WERI-Rb-1 (cell line): ENCODE results near the gene PAPPA.

Experiments
- DNase-seq: peaks from one replicate; pipeline ENCODE4 v3.0.0-alpha.2; 2020
- H3K27ac ChIP-seq: fragments of 250-450 bp; sonication (Bioruptor Pico); 2 replicates; pipeline ENCODE4 v1.5.1; 2020; ENCODE audit warnings: mild to moderate bottlenecking, moderate library complexity
- H3K27me3 ChIP-seq: fragments of 250-450 bp; sonication (Bioruptor Pico); 2 replicates; pipeline ENCODE4 v1.5.1; 2021; ENCODE audit warnings: mild to moderate bottlenecking, low read depth, moderate library complexity; ENCODE audit not compliant: insufficient read depth, severe bottlenecking
- H3K36me3 ChIP-seq: fragments of 250-450 bp; sonication (Bioruptor Pico); 2 replicates; pipeline ENCODE4 v1.5.1; 2020; ENCODE audit warnings: mild to moderate bottlenecking, moderate library complexity
- H3K4me3 ChIP-seq: 2 replicates; pipeline ENCODE4 v1.5.1; 2011; ENCODE audit warnings: low read depth, mild to moderate bottlenecking, control low read depth, low read length
- H3K9me3 ChIP-seq: fragments of 250-450 bp; sonication (Bioruptor Pico); 2 replicates; pipeline ENCODE4 v1.5.1; 2021; ENCODE audit warnings: mild to moderate bottlenecking, moderate library complexity; ENCODE audit not compliant: severe bottlenecking
- CTCF ChIP-seq: IDR thresholded peaks from 2 replicates; pipeline ENCODE4 v1.5.1; 2011; ENCODE audit warnings: low read depth, mild to moderate bottlenecking, control low read depth, inconsistent platforms, low read length

Gene PAPPA

GRCh38 chr9:116332090-116332489 lies 178.5 kb downstream of the PAPPA start:
- TF ChIP-seq CTCF, result no peak
- no peak overlapping the region for H3K27ac ChIP-seq
- H3K9me3 ChIP-seq, result no peaks in the 10 kb centered on the region
- no peak for DNase-seq
- no peaks in the 10 kb centered on the region for H3K27me3 ChIP-seq
- H3K4me3 ChIP-seq, result no peak overlapping the region
- no peaks in the 10 kb centered on the region for H3K36me3 ChIP-seq

GRCh38 chr9:116333254-116333653 lies 179.7 kb downstream of the PAPPA start:
- Histone ChIP-seq H3K27me3 (no peaks in the 10 kb centered on the region), H3K4me3 (no peak overlapping the region), H3K36me3 (no peaks in the 10 kb centered on the region), H3K27ac (no peak overlapping the region), H3K9me3 (no peaks in the 10 kb centered on the region)
- DNase-seq, result no peak
- no peak for TF ChIP-seq CTCF

GRCh38 chr9:116334546-116335150 lies 181.1 kb downstream of the PAPPA start:
- Histone ChIP-seq H3K4me3 (peak overlapping the region; percentile 18), H3K27me3 (no peaks in the 10 kb centered on the region), H3K9me3 (no peaks in the 10 kb centered on the region), H3K36me3 (no peaks in the 10 kb centered on the region), H3K27ac (0 out of 2 replicates have a peak overlapping the region, but pooled peaks have one; percentile 6)
- no peak for TF ChIP-seq CTCF
- peak; percentile 70 for DNase-seq

GRCh38 chr9:116335392-116335791 lies 181.8 kb downstream of the PAPPA start:
- Histone ChIP-seq H3K4me3 (peak overlapping the region; percentile 18), H3K27me3 (no peaks in the 10 kb centered on the region), H3K9me3 (no peaks in the 10 kb centered on the region), H3K27ac (no peak overlapping the region), H3K36me3 (no peaks in the 10 kb centered on the region)
- TF ChIP-seq CTCF, result no peak
- DNase-seq, result no peak

- no peak overlapping the region for H3K4me3 ChIP-seq
- H3K27me3 ChIP-seq, result no peaks in the 10 kb centered on the region
These were observed 182.7 kb downstream of the PAPPA start for GRCh38 chr9:116336133-116336862.

More at GRCh38 chr9:116336133-116336862, 182.7 kb downstream of the PAPPA start:
- Histone ChIP-seq H3K27ac (no peak overlapping the region), H3K9me3 (no peaks in the 10 kb centered on the region), H3K36me3 (no peaks in the 10 kb centered on the region)
- DNase-seq, result no peak
- TF ChIP-seq CTCF, result no peak
